H9 (cell line): Measurements from ENCODE around the gene PHC3. TPM values are rescaled to one million over a fixed set of nuclear protein-coding genes. Genes with fewer than 3 reads are reported as not detected.

Experiments used
- DNase-seq: peaks from one replicate; pipeline ENCODE4 v3.0.0-alpha.2; 2017
- H2AFZ ChIP-seq: one replicate; pipeline ENCODE4 v1.6.1; 2013; ENCODE audit warnings: mild to moderate bottlenecking, low read length, control low read depth, moderate library complexity
- H2AK5ac ChIP-seq: 2 replicates; pipeline ENCODE4 v1.6.1; 2013; ENCODE audit warnings: low read length, control low read depth, mixed read lengths; ENCODE audit not compliant: insufficient read length
- H2BK120ac ChIP-seq: one replicate; pipeline ENCODE4 v1.6.1; 2013; ENCODE audit warnings: low read depth, mild to moderate bottlenecking, low read length, control low read depth, inconsistent platforms; ENCODE audit not compliant: poor library complexity, severe bottlenecking
- H2BK12ac ChIP-seq: 2 replicates; pipeline ENCODE4 v1.6.1; 2013; ENCODE audit warnings: low read length, control low read depth, mixed read lengths, low read depth; ENCODE audit not compliant: insufficient read length
- H2BK15ac ChIP-seq: 2 replicates; pipeline ENCODE4 v1.6.1; 2013; ENCODE audit warnings: low read depth, low read length, control low read depth
- H2BK20ac ChIP-seq: one replicate; pipeline ENCODE4 v1.6.1; 2013; ENCODE audit warnings: low read depth, mild to moderate bottlenecking, low read length, control low read depth, inconsistent platforms; ENCODE audit not compliant: poor library complexity, severe bottlenecking
- H2BK5ac ChIP-seq: 2 replicates; pipeline ENCODE4 v1.6.1; 2013; ENCODE audit warnings: low read length, control low read depth, mixed read lengths; ENCODE audit not compliant: insufficient read length
- H3K14ac ChIP-seq: 2 replicates; pipeline ENCODE4 v1.6.1; 2013; ENCODE audit warnings: low read length, control low read depth; ENCODE audit not compliant: insufficient read depth
- H3K18ac ChIP-seq: 2 replicates; pipeline ENCODE4 v1.6.1; 2013; ENCODE audit warnings: low read depth, mild to moderate bottlenecking, mixed read lengths, low read length, control low read depth; ENCODE audit not compliant: insufficient read length
- H3K23ac ChIP-seq: 2 replicates; pipeline ENCODE4 v1.6.1; 2013; ENCODE audit warnings: low read length, control low read depth, mixed read lengths, low read depth; ENCODE audit not compliant: insufficient read length
- H3K23me2 ChIP-seq: 2 replicates; pipeline ENCODE4 v1.6.1; 2013; ENCODE audit warnings: low read depth, mild to moderate bottlenecking, mixed read lengths, low read length, control low read depth; ENCODE audit not compliant: insufficient read length, poor library complexity, severe bottlenecking
- H3K27ac ChIP-seq: 2 replicates; pipeline ENCODE4 v1.5.1; 2013; ENCODE audit warnings: low read length, control low read depth, mixed read lengths, low read depth; ENCODE audit not compliant: insufficient read length
- H3K27me3 ChIP-seq: 2 replicates; pipeline ENCODE4 v1.6.1; 2013; ENCODE audit warnings: low read length, control low read depth, inconsistent platforms; ENCODE audit not compliant: insufficient read depth
- H3K4ac ChIP-seq: 2 replicates; pipeline ENCODE4 v1.6.1; 2013; ENCODE audit warnings: low read depth, mild to moderate bottlenecking, control low read depth, inconsistent platforms, low read length, moderate library complexity
- H3K4me1 ChIP-seq: 2 replicates; pipeline ENCODE4 v1.6.1; 2013; ENCODE audit warnings: low read length, control low read depth, inconsistent platforms; ENCODE audit not compliant: insufficient read depth
- H3K4me2 ChIP-seq: 2 replicates; pipeline ENCODE4 v1.6.1; 2013; ENCODE audit warnings: low read length, control low read depth, mixed read lengths; ENCODE audit not compliant: insufficient read length, insufficient read depth
- H3K56ac ChIP-seq: 2 replicates; pipeline ENCODE4 v1.6.1; 2013; ENCODE audit warnings: low read depth, mild to moderate bottlenecking, mixed read lengths, low read length, control low read depth; ENCODE audit not compliant: insufficient read length
- H3K79me1 ChIP-seq: 2 replicates; pipeline ENCODE4 v1.6.1; 2013; ENCODE audit warnings: low read depth, mild to moderate bottlenecking, moderate library complexity, low read length, control low read depth, inconsistent platforms; ENCODE audit not compliant: insufficient read depth, poor library complexity, severe bottlenecking
- H3K79me2 ChIP-seq: 2 replicates; pipeline ENCODE4 v1.6.1; 2013; ENCODE audit warnings: low read length, control low read depth, inconsistent platforms; ENCODE audit not compliant: insufficient read depth
- H3K9ac ChIP-seq: 2 replicates; pipeline ENCODE4 v1.6.1; 2013; ENCODE audit warnings: low read length, control low read depth, mixed read lengths; ENCODE audit not compliant: insufficient read length; ENCODE audit errors: extremely low read depth
- H3K9me3 ChIP-seq: one replicate; pipeline ENCODE4 v1.6.1; 2013; ENCODE audit warnings: low read depth, low read length, inconsistent platforms; ENCODE audit not compliant: control insufficient read depth
- H3T11ph ChIP-seq: one replicate; pipeline ENCODE4 v1.6.1; 2013; ENCODE audit warnings: mild to moderate bottlenecking, low read length, control low read depth, inconsistent platforms
- H4K20me1 ChIP-seq: one replicate; pipeline ENCODE4 v1.6.1; 2013; ENCODE audit not compliant: control insufficient read depth, insufficient read length, insufficient read depth
- H4K5ac ChIP-seq: 2 replicates; pipeline ENCODE4 v1.6.1; 2013; ENCODE audit warnings: low read depth, mild to moderate bottlenecking, mixed read lengths, low read length, control low read depth; ENCODE audit not compliant: insufficient read length
- H4K8ac ChIP-seq: replicated peaks from 2 replicates; pipeline ENCODE4 v1.6.1; 2013; ENCODE audit warnings: low read length, control low read depth, mixed read lengths, low read depth; ENCODE audit not compliant: insufficient read length
- H4K91ac ChIP-seq: 2 replicates; pipeline ENCODE4 v1.6.1; 2013; ENCODE audit warnings: low read depth, mild to moderate bottlenecking, moderate library complexity, mixed read lengths, low read length, control low read depth; ENCODE audit not compliant: insufficient read length
- H3K27ac Mint-ChIP-seq, 3 experiments: 2 replicates in 2 of 3; 3 replicates in 1 of 3; pipeline ENCODE4 v1.8.0; 2020 to 2021; ENCODE audit warnings: mixed read lengths in 3 of 3, mild to moderate bottlenecking in 1 of 3, moderate library complexity in 1 of 3
- H3K27me3 Mint-ChIP-seq: 2 replicates; pipeline ENCODE4 v1.8.0; 2021; ENCODE audit warnings: low read depth, mild to moderate bottlenecking, moderate library complexity, mixed read lengths
- H3K36me3 Mint-ChIP-seq, 3 experiments: 2 replicates in 2 of 3; 3 replicates in 1 of 3; pipeline ENCODE4 v1.8.0; 2020 to 2021; ENCODE audit warnings: low read depth in 3 of 3, mixed read lengths in 3 of 3; ENCODE audit not compliant: insufficient read depth in 1 of 3
- H3K4me1 Mint-ChIP-seq, 2 experiments: 2 replicates each; pipeline ENCODE4 v1.8.0; 2020; ENCODE audit warnings: mixed read lengths in 2 of 2
- H3K4me3 Mint-ChIP-seq, 2 experiments: 2 replicates in 1 of 2; 3 replicates in 1 of 2; pipeline ENCODE4 v1.8.0; 2020 to 2021; ENCODE audit warnings: mild to moderate bottlenecking in 2 of 2, mixed read lengths in 2 of 2, moderate library complexity in 1 of 2
- H3K9me3 Mint-ChIP-seq, 2 experiments: 2 replicates in 1 of 2; 3 replicates in 1 of 2; pipeline ENCODE4 v1.8.0; 2020; ENCODE audit warnings: mild to moderate bottlenecking in 2 of 2, mixed read lengths in 2 of 2, moderate library complexity in 1 of 2
- WGBS: extraction: QIAGEN DNeasy Blood & Tissue Kit; methylation state at CpG from one replicate; pipeline ENCODE4 v1.1.7; 2013; ENCODE audit warnings: missing lambda C conversion rate, low lambda C conversion rate, mixed read lengths; ENCODE audit not compliant: insufficient read length; ENCODE audit errors: extremely low coverage; 5-methylcytosine and 5-hydroxymethylcytosine counted together
- total RNA-seq: library from RNA; stranded (reverse); gene quantifications from 2 replicates; pipeline ENCODE4 v1.2.1, GENCODE V29; 2021
- TF ChIP-seq, protein P1 (sequence below): fragments of 200-600 bp; sonication (generic); conservative IDR thresholded peaks from 3 replicates; pipeline ENCODE4 v1.8.0; 2021; ENCODE audit warnings: antibody characterized with exemption, mild to moderate bottlenecking

The PHC3 gene
- total RNA-seq, 1 experiment from 2014 or later = 26.4 TPM

GRCh38 chr3:170142373-170142772, 39.2 kb downstream of the PHC3 start:
- no peaks in the 10 kb centered on the region for H3K9me3 Mint-ChIP-seq
- Histone ChIP-seq H3K23me2 (no peaks in the 10 kb centered on the region), H3K79me1 (no peaks in the 10 kb centered on the region), H2BK5ac (no peak overlapping the region), H3K4me1 (no peaks in the 10 kb centered on the region), H3K56ac (no peak overlapping the region), H2AFZ (no peak overlapping the region), H2AK5ac (no peak overlapping the region), H2BK15ac (no peak overlapping the region), H3K4me2 (no peak overlapping the region), H3T11ph (no peak overlapping the region), H3K14ac (no peak overlapping the region), H3K23ac (no peak overlapping the region), H3K18ac (no peak overlapping the region), H2BK120ac (no peak overlapping the region), H3K27me3 (no peaks in the 10 kb centered on the region), H2BK12ac (no peak overlapping the region), H3K79me2 (peaks cover 1% of the 10 kb centered on the region; the same call in 1 of the 2 replicates), H4K20me1 (no peaks in the 10 kb centered on the region), H3K27ac (no peak overlapping the region), H4K8ac (no peak overlapping the region), H3K9ac (no peak overlapping the region), H2BK20ac (no peak overlapping the region), H3K9me3 (no peaks in the 10 kb centered on the region), H4K5ac (no peak overlapping the region), H4K91ac (no peak overlapping the region), H3K4ac (no peak overlapping the region)
- WGBS = no CpG with 5 or more reads among the region's 2 CpGs
- TF ChIP-seq, protein P1, sequence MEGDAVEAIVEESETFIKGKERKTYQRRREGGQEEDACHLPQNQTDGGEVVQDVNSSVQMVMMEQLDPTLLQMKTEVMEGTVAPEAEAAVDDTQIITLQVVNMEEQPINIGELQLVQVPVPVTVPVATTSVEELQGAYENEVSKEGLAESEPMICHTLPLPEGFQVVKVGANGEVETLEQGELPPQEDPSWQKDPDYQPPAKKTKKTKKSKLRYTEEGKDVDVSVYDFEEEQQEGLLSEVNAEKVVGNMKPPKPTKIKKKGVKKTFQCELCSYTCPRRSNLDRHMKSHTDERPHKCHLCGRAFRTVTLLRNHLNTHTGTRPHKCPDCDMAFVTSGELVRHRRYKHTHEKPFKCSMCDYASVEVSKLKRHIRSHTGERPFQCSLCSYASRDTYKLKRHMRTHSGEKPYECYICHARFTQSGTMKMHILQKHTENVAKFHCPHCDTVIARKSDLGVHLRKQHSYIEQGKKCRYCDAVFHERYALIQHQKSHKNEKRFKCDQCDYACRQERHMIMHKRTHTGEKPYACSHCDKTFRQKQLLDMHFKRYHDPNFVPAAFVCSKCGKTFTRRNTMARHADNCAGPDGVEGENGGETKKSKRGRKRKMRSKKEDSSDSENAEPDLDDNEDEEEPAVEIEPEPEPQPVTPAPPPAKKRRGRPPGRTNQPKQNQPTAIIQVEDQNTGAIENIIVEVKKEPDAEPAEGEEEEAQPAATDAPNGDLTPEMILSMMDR = no peak
- peaks cover 2 to 15% (median 4%) of the 10 kb centered on the region in 3 experiments; a peak in 4 of 7 replicates for H3K36me3 Mint-ChIP-seq
- no peak for DNase-seq
- H3K27me3 Mint-ChIP-seq = no peaks in the 10 kb centered on the region
- H3K4me3 Mint-ChIP-seq = no peak overlapping the region
- H3K4me1 Mint-ChIP-seq = no peaks in the 10 kb centered on the region
- H3K27ac Mint-ChIP-seq = no peak overlapping the region
